H7 (cell line): ENCODE data around the gene HOXA2. TPM values are rescaled to one million over a fixed set of nuclear protein-coding genes. Genes with fewer than 3 reads are reported as not detected.

Experiments
- DNase-seq: peaks from one replicate; pipeline ENCODE4 v3.0.0; 2012
- H3K27me3 ChIP-seq: 2 replicates; pipeline ENCODE4 v1.6.0; 2011; ENCODE audit warnings: mild to moderate bottlenecking, low read length; ENCODE audit not compliant: control insufficient read depth, insufficient read depth
- H3K36me3 ChIP-seq: replicated peaks from 2 replicates; pipeline ENCODE4 v1.5.1; 2011; ENCODE audit warnings: low read length; ENCODE audit not compliant: control insufficient read depth, insufficient read depth
- H3K4me3 ChIP-seq: 2 replicates; pipeline ENCODE4 v1.5.1; 2011; ENCODE audit warnings: low read depth, mild to moderate bottlenecking, control low read depth, low read length, moderate library complexity; ENCODE audit not compliant: insufficient read depth
- total RNA-seq: library from RNA; depleted of rRNA; stranded (reverse); fragments of >200 nt; shearing (Covaris generic); gene quantifications from 2 replicates; pipeline ENCODE4 v1.2.3, GENCODE V29; 2014

HOXA2 gene
- total RNA-seq, 1 experiment from 2014 or later, result not detected

GRCh38 chr7:27095050-27095896 is 7.2 kb downstream of the HOXA2 start:
- no peaks in the 10 kb centered on the region for H3K36me3 ChIP-seq
- H3K4me3 ChIP-seq, result peak overlapping the region; percentile 39
- peak; percentile 43 for DNase-seq
- peaks cover 89% of the 10 kb centered on the region for H3K27me3 ChIP-seq

GRCh38 chr7:27094304-27095049 is 8.0 kb downstream of the HOXA2 start:
- H3K27me3 ChIP-seq, result peaks cover 89% of the 10 kb centered on the region
- DNase-seq, result peak; percentile 35
- no peaks in the 10 kb centered on the region for H3K36me3 ChIP-seq
- no peak overlapping the region for H3K4me3 ChIP-seq

GRCh38 chr7:27093184-27093895 is 9.1 kb downstream of the HOXA2 start:
- Histone ChIP-seq H3K36me3 (no peaks in the 10 kb centered on the region), H3K4me3 (no peak overlapping the region), H3K27me3 (peaks cover 89% of the 10 kb centered on the region)
- DNase-seq, result no peak

- H3K4me3 ChIP-seq, result no peak overlapping the region
- DNase-seq, result no peak
- H3K36me3 ChIP-seq, result no peaks in the 10 kb centered on the region
- H3K27me3 ChIP-seq, result peaks cover 89% of the 10 kb centered on the region
Measured at GRCh38 chr7:27092819-27093110, 9.7 kb downstream of the HOXA2 start.

GRCh38 chr7:27091941-27092818 is 10.3 kb downstream of the HOXA2 start:
- Histone ChIP-seq H3K36me3 (no peaks in the 10 kb centered on the region), H3K27me3 (peaks cover 89% of the 10 kb centered on the region), H3K4me3 (no peak overlapping the region)
- peak; percentile 74 for DNase-seq

GRCh38 chr7:27091105-27091504 is 11.4 kb downstream of the HOXA2 start:
- no peaks in the 10 kb centered on the region for H3K36me3 ChIP-seq
- peaks cover 82% of the 10 kb centered on the region for H3K27me3 ChIP-seq
- no peak for DNase-seq
- H3K4me3 ChIP-seq, result no peak overlapping the region

- DNase-seq, result peak; percentile 81
- Histone ChIP-seq H3K4me3 (no peak overlapping the region), H3K36me3 (no peaks in the 10 kb centered on the region), H3K27me3 (peaks cover 54% of the 10 kb centered on the region)
Measured at GRCh38 chr7:27088002-27088922, 14.2 kb downstream of the HOXA2 start.

- DNase-seq, result no peak
- H3K4me3 ChIP-seq, result no peak overlapping the region
- H3K36me3 ChIP-seq, result no peaks in the 10 kb centered on the region
- peaks cover 18% of the 10 kb centered on the region for H3K27me3 ChIP-seq
Measured at GRCh38 chr7:27083646-27084045, 18.8 kb downstream of the HOXA2 start.

- DNase-seq, result no peak
- peaks cover 4% of the 10 kb centered on the region; the same call in 1 of the 2 replicates for H3K27me3 ChIP-seq
Measured at GRCh38 chr7:27082171-27082570, 20.3 kb downstream of the HOXA2 start.

GRCh38 chr7:27080844-27081436 is 21.5 kb downstream of the HOXA2 start:
- no peak overlapping the region for H3K4me3 ChIP-seq
- no peaks in the 10 kb centered on the region for H3K27me3 ChIP-seq
- peak; percentile 55 for DNase-seq
- no peaks in the 10 kb centered on the region for H3K36me3 ChIP-seq

More at GRCh38 chr7:27082171-27082570, 20.3 kb downstream of the HOXA2 start:
- Histone ChIP-seq H3K4me3 (no peak overlapping the region), H3K36me3 (no peaks in the 10 kb centered on the region)

- no peaks in the 10 kb centered on the region for H3K27me3 ChIP-seq
- no peak for DNase-seq
Measured at GRCh38 chr7:27079234-27079975, 23.1 kb downstream of the HOXA2 start.

GRCh38 chr7:27078616-27079233 is 23.8 kb downstream of the HOXA2 start:
- no peaks in the 10 kb centered on the region for H3K36me3 ChIP-seq
- H3K27me3 ChIP-seq, result no peaks in the 10 kb centered on the region
- no peak for DNase-seq
- no peak overlapping the region for H3K4me3 ChIP-seq

More at GRCh38 chr7:27079234-27079975, 23.1 kb downstream of the HOXA2 start:
- Histone ChIP-seq H3K36me3 (no peaks in the 10 kb centered on the region), H3K4me3 (no peak overlapping the region)
